Ovary (tissue), 3 donors: ENCODE data around the gene BRD3.

Experiments used
- POLR2A ChIP-seq: fragments of 450-650 bp; IDR thresholded peaks from one replicate; pipeline ENCODE4 v1.6.1; 2017; ENCODE audit warnings: antibody characterized with exemption, mild to moderate bottlenecking, moderate library complexity
- TF ChIP-seq, protein P1 (sequence below), 3 donors: fragments of 450-650 bp in 2 of 3; fragments of 200-600 bp in 1 of 3; IDR thresholded peaks; one replicate each; pipeline versions ENCODE4 v1.5.1 to v1.8.0; 2016 to 2022; ENCODE audit warnings: antibody characterized with exemption in 3 of 3, mild to moderate bottlenecking in 1 of 3
- donor health status: DM: no; HTN: no; CAD: no.

DNA sequence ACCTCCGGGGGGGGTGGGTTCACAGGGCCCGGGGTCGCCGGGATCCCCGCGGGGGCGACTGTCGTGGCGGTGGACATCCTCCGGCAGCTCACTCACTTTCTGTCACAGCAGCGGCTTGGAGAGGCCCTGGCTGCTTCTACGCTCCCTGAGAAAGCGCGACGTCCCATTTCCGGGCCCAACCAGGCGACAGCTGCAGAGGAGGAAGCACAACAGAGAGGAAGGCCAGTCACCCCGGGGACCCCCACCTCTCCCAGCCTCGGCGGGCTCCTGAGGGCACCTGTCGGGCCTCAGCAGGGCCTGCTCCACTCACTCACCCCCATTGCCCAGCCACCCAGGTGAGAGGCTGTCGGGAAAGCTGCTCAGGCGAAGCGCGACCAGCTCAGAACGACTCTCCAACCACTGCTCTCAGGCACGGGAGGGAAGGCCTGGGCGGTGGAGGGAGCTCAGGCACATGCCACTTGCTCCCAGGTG, 14.4 kb downstream of the BRD3 start:
- TF ChIP-seq, protein P1, sequence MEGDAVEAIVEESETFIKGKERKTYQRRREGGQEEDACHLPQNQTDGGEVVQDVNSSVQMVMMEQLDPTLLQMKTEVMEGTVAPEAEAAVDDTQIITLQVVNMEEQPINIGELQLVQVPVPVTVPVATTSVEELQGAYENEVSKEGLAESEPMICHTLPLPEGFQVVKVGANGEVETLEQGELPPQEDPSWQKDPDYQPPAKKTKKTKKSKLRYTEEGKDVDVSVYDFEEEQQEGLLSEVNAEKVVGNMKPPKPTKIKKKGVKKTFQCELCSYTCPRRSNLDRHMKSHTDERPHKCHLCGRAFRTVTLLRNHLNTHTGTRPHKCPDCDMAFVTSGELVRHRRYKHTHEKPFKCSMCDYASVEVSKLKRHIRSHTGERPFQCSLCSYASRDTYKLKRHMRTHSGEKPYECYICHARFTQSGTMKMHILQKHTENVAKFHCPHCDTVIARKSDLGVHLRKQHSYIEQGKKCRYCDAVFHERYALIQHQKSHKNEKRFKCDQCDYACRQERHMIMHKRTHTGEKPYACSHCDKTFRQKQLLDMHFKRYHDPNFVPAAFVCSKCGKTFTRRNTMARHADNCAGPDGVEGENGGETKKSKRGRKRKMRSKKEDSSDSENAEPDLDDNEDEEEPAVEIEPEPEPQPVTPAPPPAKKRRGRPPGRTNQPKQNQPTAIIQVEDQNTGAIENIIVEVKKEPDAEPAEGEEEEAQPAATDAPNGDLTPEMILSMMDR (IDR thresholded peaks at IDR 0.05), result no peak
- TF ChIP-seq POLR2A, result no peak
